Prostate gland (tissue), 2 donors: Measurements from ENCODE around the gene MAPK1. TPM values are rescaled to one million over a fixed set of nuclear protein-coding genes. Genes with fewer than 3 reads are reported as not detected.

ENCODE experiments used
- DNase-seq: peaks from one replicate; pipeline ENCODE4 v3.0.0-alpha.2; 2019; ENCODE audit warnings: low spot score
- H3K27ac ChIP-seq, 2 donors: fragments of 200-600 bp; sonication (generic); 2 replicates each; pipeline ENCODE4 v1.5.1; 2017 to 2019
- H3K27me3 ChIP-seq: fragments of 200-600 bp; sonication (generic); replicated peaks from 2 replicates; pipeline ENCODE4 v1.5.1; 2019; ENCODE audit not compliant: insufficient read depth
- H3K36me3 ChIP-seq, 2 donors: fragments of 200-600 bp; sonication (generic); 1 replicate in 1 of 2; 2 replicates in 1 of 2; pipeline versions ENCODE4 v1.5.1 to v1.8.1; 2017 to 2019
- H3K4me1 ChIP-seq: fragments of 200-600 bp; sonication (generic); replicated peaks from 2 replicates; pipeline ENCODE4 v1.5.1; 2019
- H3K4me3 ChIP-seq, 2 donors: fragments of 200-600 bp; sonication (generic); 2 replicates each; pipeline ENCODE4 v1.5.1; 2017 to 2019
- H3K9me3 ChIP-seq: fragments of 200-600 bp; sonication (generic); 2 replicates; pipeline ENCODE4 v1.5.1; 2017
- CTCF ChIP-seq, 4 experiments: fragments of 200-600 bp in 2 of 4; fragments of 450-650 bp in 2 of 4; sonication (generic) in 2 of 4; IDR thresholded peaks; 1 replicate in 3 of 4; 2 replicates in 1 of 4; pipeline ENCODE4 v1.5.1; 2016 to 2019; ENCODE audit warnings: antibody characterized with exemption in 4 of 4, mild to moderate bottlenecking in 2 of 4, moderate library complexity in 2 of 4
- POLR2A ChIP-seq: fragments of 450-650 bp; IDR thresholded peaks from one replicate; pipeline ENCODE4 v1.6.1; 2016; ENCODE audit warnings: antibody characterized with exemption, mild to moderate bottlenecking
- POLR2AphosphoS5 ChIP-seq: sonication (generic); formaldehyde crosslinking; IDR thresholded peaks from one replicate; pipeline ENCODE4 v1.6.1; 2017; ENCODE audit warnings: antibody characterized with exemption
- WGBS: methylation state at CpG from one replicate; pipeline ENCODE4 v1.1.5; 2018; 5-methylcytosine and 5-hydroxymethylcytosine counted together
- intact Hi-C: fragments of 100-400 bp; cut with DNase I; formaldehyde crosslinking; loops from one replicate; pipeline ENCODE4 v1.14.2; 2022
- total RNA-seq, 2 donors: library from RNA; depleted of rRNA; stranded (reverse); fragments of >200 nt; gene quantifications; one replicate each; pipeline ENCODE4 v1.1.0, GENCODE V29; 2016

Gene MAPK1
- total RNA-seq, 2 donors from 2014 or later = 89.6 to 92.1 TPM

- Histone ChIP-seq H3K9me3 (no peaks in the 10 kb centered on the region), H3K4me1 (peaks cover 3% of the 10 kb centered on the region), H3K27me3 (no peaks in the 10 kb centered on the region), H3K27ac (no peak overlapping the region), H3K36me3 (no peaks in the 10 kb centered on the region), H3K4me3 (no peak overlapping the region)
- TF ChIP-seq POLR2A (no peak), POLR2AphosphoS5 (no peak), CTCF (IDR thresholded peaks at IDR 0.05) (no peak)
- intact Hi-C loops = loop anchor here (10.0 kb wide), 1 partner anchor 98 kb away; no protein-coding TSS in a partner anchor
- 87% methylated on average over 9 of the region's 9 CpGs for WGBS
- DNase-seq = no peak
Observed at GRCh38 chr22:21736948-21737347, 130.5 kb downstream of the MAPK1 start.

GRCh38 chr22:21736084-21736642, 131.3 kb downstream of the MAPK1 start:
- Histone ChIP-seq H3K4me1 (peaks cover 3% of the 10 kb centered on the region), H3K4me3 (peak overlapping the region; percentile 39 to 65), H3K27ac (peak overlapping the region in 1 of 2 donors; percentile 57), H3K9me3 (no peaks in the 10 kb centered on the region), H3K27me3 (no peaks in the 10 kb centered on the region), H3K36me3 (no peaks in the 10 kb centered on the region)
- 15% methylated on average over 41 of the region's 65 CpGs for WGBS
- intact Hi-C loops = loop anchor here (10.0 kb wide), 1 partner anchor 99 kb away; no protein-coding TSS in a partner anchor
- TF ChIP-seq CTCF (IDR thresholded peaks at IDR 0.05) (no peak), POLR2A (no peak), POLR2AphosphoS5 (no peak)
- no peak for DNase-seq

GRCh38 chr22:21735200-21736083, 132.0 kb downstream of the MAPK1 start, which contains the start of gene YPEL1:
TSS of gene YPEL1 (minus strand) at chr22:21735794. CDS start at chr22:21710744, 25,050 bp downstream.
- H3K27ac ChIP-seq = peak within 1 kb of the TSS; percentile 43 to 69
- H3K27me3 ChIP-seq = no peaks in the 10 kb centered on the region
- H3K9me3 ChIP-seq = no peaks in the 10 kb centered on the region
- peak; percentile 96 for DNase-seq
- peak within 1 kb of the TSS; percentile 39 to 65 for H3K4me3 ChIP-seq
- intact Hi-C loops = loop anchor here (10.0 kb wide), 1 partner anchor 99 kb away; no protein-coding TSS in a partner anchor
- TF ChIP-seq CTCF (IDR thresholded peaks at IDR 0.05) (peak in 1 of 4 experiments; percentile 17), POLR2AphosphoS5 (peak; percentile 93), POLR2A (peak; percentile 98)
- peaks cover 3% of the 10 kb centered on the region for H3K4me1 ChIP-seq
- H3K36me3 ChIP-seq = no peaks in the 10 kb centered on the region
- WGBS = 1% methylated on average over 67 of the region's 102 CpGs

GRCh38 chr22:21734540-21735199, 132.8 kb downstream of the MAPK1 start:
- H3K27ac ChIP-seq = peak overlapping the region; percentile 43 to 69
- no peaks in the 10 kb centered on the region for H3K27me3 ChIP-seq
- no peak for DNase-seq
- WGBS = 22% methylated on average over 8 of the region's 8 CpGs
- no peaks in the 10 kb centered on the region for H3K9me3 ChIP-seq
- TF ChIP-seq POLR2AphosphoS5 (no peak), CTCF (IDR thresholded peaks at IDR 0.05) (no peak), POLR2A (no peak)
- intact Hi-C loops = loop anchor here (10.0 kb wide), 1 partner anchor 100 kb away; no protein-coding TSS in a partner anchor
- no peaks in the 10 kb centered on the region for H3K36me3 ChIP-seq
- peak overlapping the region; percentile 39 to 65 for H3K4me3 ChIP-seq
- H3K4me1 ChIP-seq = peaks cover 3% of the 10 kb centered on the region
